OCI-LY3 (cell line): ENCODE data around the gene ADAM10.

Source experiments
- CTCF ChIP-seq: fragments of 200-600, 300-600 bp; sonication (generic); IDR thresholded peaks from 2 replicates; pipeline ENCODE4 v1.5.1; 2014; ENCODE audit warnings: antibody characterized with exemption, low read length, low read depth
- EZH2phosphoT487 ChIP-seq: fragments of 200-600 bp; shearing (Covaris generic); IDR thresholded peaks from 2 replicates; pipeline ENCODE4 v1.6.1; 2018; ENCODE audit warnings: antibody characterized with exemption, mixed run types, low read depth

- TF ChIP-seq CTCF (no peak), EZH2phosphoT487 (no peak)
Measured at GRCh38 chr15:58641660-58642059, 107.8 kb downstream of the ADAM10 start.
